A549 (cell line): Measurements from ENCODE around the gene FMO5. TPM values are rescaled to one million over a fixed set of nuclear protein-coding genes. Genes with fewer than 3 reads are reported as not detected.
"Not testable (repeated sequence)": the region's sequence is repeated elsewhere in the genome, so short reads cannot be mapped to it uniquely, and the experiment has no call there.

ENCODE experiments used
- ATAC-seq, 2 experiments: fragments of 200-7000 bp in 1 of 2; fragments of >200 bp in 1 of 2; cut with Nextera tagmentation in 1 of 2; cut with Tn5 transposase in 1 of 2; 3 replicates each; pipeline versions ENCODE4 v1.8.0 to v1.9.1; 2018 to 2020; ENCODE audit warnings: mild to moderate bottlenecking in 1 of 2, moderate library complexity in 1 of 2
- CTCF ChIA-PET: fragments of 300-600 bp; sonication (Branson Sonifier 250); formaldehyde crosslinking; extraction: SDS; loops from one replicate; lab custom pipeline; 2021; ENCODE audit warnings: antibody characterized with exemption, inconsistent platforms; lab: Yijun Ruan, JAX
- POLR2A ChIA-PET: fragments of 350-600 bp; formaldehyde crosslinking; extraction: SDS; loops from one replicate; lab custom pipeline; 2021; ENCODE audit warnings: antibody characterized with exemption, inconsistent platforms; lab: Yijun Ruan, JAX
- DNase-seq, 2 experiments: peaks; one replicate each; pipeline versions ENCODE4 v3.0.0 to v3.0.0-alpha.2; 2011 to 2016; ENCODE audit warnings: low read depth in 1 of 2, low spot score in 1 of 2
- FAIRE-seq: peaks from 2 replicates; lab custom pipeline; 2011; peaks lifted over from hg19 to GRCh38; lab: Jason Lieb, UNC
- H3K27ac ChIP-seq, 2 experiments: fragments of >200 bp; sonication (Bioruptor Twin); formaldehyde crosslinking; 3 replicates each; pipeline ENCODE4 v1.5.1; 2016 to 2017
- H3K4me1 ChIP-seq: fragments of >200 bp; sonication (Bioruptor Twin); formaldehyde crosslinking; 3 replicates; pipeline ENCODE4 v1.6.1; 2016
- H3K4me2 ChIP-seq: fragments of >200 bp; sonication (Bioruptor Twin); formaldehyde crosslinking; 3 replicates; pipeline ENCODE4 v1.6.1; 2016
- H3K4me3 ChIP-seq: fragments of >200 bp; sonication (Bioruptor Twin); formaldehyde crosslinking; 3 replicates; pipeline ENCODE4 v1.5.1; 2016
- H3K9me3 ChIP-seq: fragments of >200 bp; sonication (Bioruptor Twin); formaldehyde crosslinking; 3 replicates; pipeline ENCODE4 v1.6.1; 2016
- BHLHE40 ChIP-seq: IDR thresholded peaks from 2 replicates; pipeline ENCODE4 v1.6.1; 2012; ENCODE audit warnings: low read depth, low read length, inconsistent platforms
- CEBPB ChIP-seq, 2 experiments: fragments of >200 bp in 1 of 2; sonication (Bioruptor Twin) in 1 of 2; formaldehyde crosslinking in 1 of 2; IDR thresholded peaks; 2 replicates each; pipeline ENCODE4 v1.6.1; 2012 to 2016
- EHMT2 ChIP-seq: fragments of 200-600 bp; sonication (generic); IDR thresholded peaks from 2 replicates; pipeline ENCODE4 v1.6.1; 2016; ENCODE audit warnings: antibody characterized with exemption, low read depth, mild to moderate bottlenecking, moderate library complexity
- FOSB ChIP-seq: fragments of 250-450 bp; sonication (Bioruptor Pico); IDR thresholded peaks from 2 replicates; pipeline ENCODE4 v1.5.0; 2020; ENCODE audit warnings: mild to moderate bottlenecking, moderate library complexity
- FOSL2 ChIP-seq, 2 experiments: fragments of 450-650 bp in 1 of 2; fragments of >200 bp in 1 of 2; sonication (Bioruptor Twin) in 1 of 2; formaldehyde crosslinking; IDR thresholded peaks; 2 replicates each; pipeline versions ENCODE4 v1.5.0 to v1.6.1; 2016 to 2020; ENCODE audit warnings: mild to moderate bottlenecking in 1 of 2, moderate library complexity in 1 of 2
- HOXA7 ChIP-seq: fragments of 250-450 bp; sonication (Bioruptor Pico); IDR thresholded peaks from 2 replicates; pipeline ENCODE4 v1.5.0; 2020; ENCODE audit warnings: mild to moderate bottlenecking, moderate library complexity
- JUNB ChIP-seq: fragments of >200 bp; sonication (Bioruptor Twin); formaldehyde crosslinking; IDR thresholded peaks from 2 replicates; pipeline ENCODE4 v1.6.1; 2016
- MAFK ChIP-seq: fragments of 450-650 bp; IDR thresholded peaks from 2 replicates; pipeline ENCODE4 v1.6.1; 2014; ENCODE audit not compliant: partially characterized antibody
- MAZ ChIP-seq: fragments of 150-350 bp; IDR thresholded peaks from 2 replicates; pipeline ENCODE4 v1.6.1; 2014; ENCODE audit warnings: antibody characterized with exemption, low read depth, low read length, borderline replicate concordance
- MYC ChIP-seq: IDR thresholded peaks from 2 replicates; pipeline ENCODE4 v1.6.1; 2012; ENCODE audit warnings: mild to moderate bottlenecking, inconsistent platforms, low read length, improper control_type of control experiment, borderline replicate concordance
- NPAS2 ChIP-seq: fragments of 250-450 bp; sonication (Bioruptor Pico); IDR thresholded peaks from 2 replicates; pipeline ENCODE4 v1.8.0; 2022; ENCODE audit warnings: mild to moderate bottlenecking, moderate library complexity, borderline replicate concordance
- PHF8 ChIP-seq: fragments of 200-600 bp; sonication (generic); IDR thresholded peaks from 2 replicates; pipeline ENCODE4 v1.6.1; 2016; ENCODE audit warnings: low read depth, mild to moderate bottlenecking, antibody characterized with exemption, moderate library complexity, borderline replicate concordance
- POLR2A ChIP-seq: IDR thresholded peaks from 2 replicates; pipeline ENCODE4 v1.6.1; 2012; ENCODE audit warnings: mild to moderate bottlenecking, low read length
- RNF2 ChIP-seq: fragments of 200-600 bp; sonication (generic); IDR thresholded peaks from 2 replicates; pipeline ENCODE4 v1.6.1; 2016; ENCODE audit warnings: low read depth, mild to moderate bottlenecking, antibody characterized with exemption, moderate library complexity, borderline replicate concordance
- SMC3 ChIP-seq: fragments of >200 bp; sonication (Bioruptor Twin); formaldehyde crosslinking; IDR thresholded peaks from 3 replicates; pipeline ENCODE4 v1.6.1; 2018; ENCODE audit warnings: inconsistent platforms
- SREBF2 ChIP-seq: fragments of 450-650 bp; IDR thresholded peaks from 2 replicates; pipeline ENCODE4 v1.6.1; 2014; ENCODE audit warnings: mild to moderate bottlenecking, moderate library complexity
- WGBS: methylation state at CpG from one replicate; pipeline ENCODE4 v1.1.6; 2017; ENCODE audit errors: missing lambda C conversion rate; 5-methylcytosine and 5-hydroxymethylcytosine counted together
- polyA plus RNA-seq, 4 experiments: library from polyadenylated mRNA; depleted of rRNA in 3 of 4; stranded (reverse); fragments of >200 nt; fragmentation: RNase III in 1 of 4; extraction: RNeasy Plus Mini Kit Qiagen cat#74134 plus additional on column Dnase treatment in 1 of 4; gene quantifications; 2 replicates in 3 of 4; 3 replicates in 1 of 4; pipeline ENCODE4 v1.2.3, GENCODE V29; 2011 to 2017

Gene FMO5
- polyA plus RNA-seq, 2 of the 4 experiments (the other 2 are of a cell fraction): 0.37 to 3.4 TPM

DNA sequence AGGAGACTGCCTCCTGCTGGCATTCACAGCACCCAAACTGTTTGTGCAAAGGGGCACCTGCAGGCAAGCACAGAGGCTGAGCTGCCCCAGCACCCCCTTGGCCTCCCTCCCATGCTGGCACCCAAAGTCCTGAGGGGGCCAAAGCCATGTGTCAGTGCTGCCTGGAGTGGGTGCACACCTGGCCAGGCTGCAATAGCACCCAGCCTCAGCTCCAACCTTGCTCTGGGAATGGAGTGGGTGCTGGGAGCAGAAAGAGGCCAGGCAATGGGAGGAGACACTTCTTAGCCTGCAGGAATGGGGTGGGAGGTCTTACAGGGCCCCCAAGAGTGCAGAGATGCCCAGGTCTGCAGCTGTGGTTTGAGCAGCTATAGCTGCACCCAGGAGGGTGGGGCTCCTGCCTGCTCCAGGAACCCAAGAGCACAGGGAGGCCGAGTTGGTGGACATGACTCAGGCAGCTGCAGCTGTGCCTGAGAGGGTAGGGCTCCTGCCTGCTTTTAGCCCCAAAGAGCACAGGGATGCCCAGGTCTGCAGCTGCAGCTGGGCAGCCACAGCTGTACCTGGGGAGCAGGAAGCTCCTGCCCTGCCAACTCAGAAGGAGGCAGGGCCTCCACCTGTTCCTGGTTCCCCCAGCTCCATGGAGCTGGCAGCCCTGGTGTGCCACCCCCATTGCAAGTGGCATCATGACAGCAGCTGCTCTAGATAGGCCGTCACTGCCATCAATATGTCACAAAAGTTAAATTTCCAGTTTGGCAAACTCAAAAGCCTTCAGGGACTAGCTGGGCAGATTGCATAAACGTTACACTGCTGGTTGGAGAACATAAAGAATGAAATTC lies 12.0 kb upstream of the FMO5 start (continued):
- TF ChIP-seq HOXA7 (CRISPR knock-in tag): no peak

GRCh38 chr1:147236448-147236847 lies 11.3 kb upstream of the FMO5 start:
- Histone ChIP-seq H3K27ac (peak overlapping the region; percentile 58 to 67; a peak in 3 of 6 replicates), H3K4me3 (no peak overlapping the region), H3K9me3 (no peaks in the 10 kb centered on the region), H3K4me1 (peaks cover 37% of the 10 kb centered on the region), H3K4me2 (peak overlapping the region; percentile 67; the same call in 2 of the 3 replicates)
- CTCF ChIA-PET: interaction anchor here (0.6 to 2.6 kb wide), 4 partner anchors 11 to 70 kb away, joined by 3 to 12 read pairs (median 6); partner anchors contain the start of genes FMO5 and PRKAB2
- FAIRE-seq (no peak), DNase-seq (no peak), ATAC-seq (no peak)
- WGBS: 95% methylated on average over 2 of the region's 2 CpGs
- no peak for TF ChIP-seq MYC
- POLR2A ChIA-PET: no interaction called here

GRCh38 chr1:147235822-147236221 lies 10.7 kb upstream of the FMO5 start:
- no peak for FAIRE-seq
- Histone ChIP-seq H3K4me1 (peaks cover 37% of the 10 kb centered on the region), H3K9me3 (no peaks in the 10 kb centered on the region), H3K27ac (no peak overlapping the region), H3K4me3 (no peak overlapping the region), H3K4me2 (no peak overlapping the region)
- CTCF ChIA-PET: interaction anchor here (1.3 kb wide), 1 partner anchor 69 kb away, joined by 3 read pairs; no protein-coding TSS in a partner anchor
- TF ChIP-seq HOXA7 (CRISPR knock-in tag) (no peak), RNF2 (no peak), SREBF2 (no peak), EHMT2 (no peak), MAFK (no peak), FOSL2 (IDR thresholded peaks at IDR 0.05) (no peak), FOSL2 (CRISPR knock-in tag; IDR thresholded peaks at IDR 0.05) (no peak), BHLHE40 (no peak), JUNB (no peak), FOSB (CRISPR knock-in tag) (no peak), NPAS2 (CRISPR knock-in tag) (no peak), CEBPB (IDR thresholded peaks at IDR 0.05) (no peak), MAZ (no peak), PHF8 (no peak), POLR2A (no peak), SMC3 (no peak)
- no peak for ATAC-seq
- 100% methylated on average over 1 of the region's 1 CpG for WGBS
- POLR2A ChIA-PET: no interaction called here
- DNase-seq: no peak

DNA sequence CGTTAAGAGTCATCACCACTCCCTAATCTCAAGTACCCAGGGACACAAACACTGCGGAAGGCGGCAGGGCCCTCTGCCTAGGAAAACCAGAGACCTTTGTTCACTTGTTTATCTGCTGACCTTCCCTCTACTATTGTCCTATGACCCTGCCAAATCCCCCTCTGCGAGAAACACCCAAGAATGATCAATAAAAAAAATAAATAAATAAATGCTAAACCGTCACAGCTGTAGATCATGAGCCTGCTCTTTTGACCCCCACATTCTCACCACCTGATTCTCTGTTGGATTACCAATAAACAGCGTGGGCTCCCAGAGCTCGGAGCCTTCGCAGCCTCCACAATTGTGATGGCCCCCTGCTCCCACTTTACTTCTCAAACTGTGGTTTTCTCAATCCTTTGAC lies 8.8 kb upstream of the FMO5 start:
- POLR2A ChIA-PET, H3K9me3 ChIP-seq, ATAC-seq, CTCF ChIA-PET, H3K27ac ChIP-seq, H3K4me3 ChIP-seq, FAIRE-seq, H3K4me2 ChIP-seq, DNase-seq: not testable (repeated sequence)
- WGBS: 72% methylated on average over 8 of the region's 8 CpGs
- H3K4me1 ChIP-seq: peaks cover 26% of the 10 kb centered on the region

DNA sequence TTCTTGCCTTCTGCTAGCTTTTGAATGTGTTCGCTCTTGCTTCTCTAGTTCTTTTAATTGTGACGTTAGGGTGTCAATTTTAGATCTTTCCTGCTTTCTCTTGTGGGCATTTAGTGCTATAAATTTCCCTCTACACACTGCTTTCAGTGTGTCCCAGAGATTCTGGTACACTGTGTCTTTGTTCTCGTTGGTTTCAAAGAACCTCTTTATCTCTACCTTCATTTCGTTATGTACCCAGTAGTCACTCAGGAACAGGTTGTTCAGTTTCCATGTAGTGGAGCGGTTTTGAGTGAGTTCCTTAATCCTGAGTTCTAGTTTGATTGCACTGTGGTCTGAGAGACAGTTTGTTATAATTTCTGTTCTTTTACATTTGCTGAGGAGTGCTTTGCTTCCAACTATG lies 5.9 kb upstream of the FMO5 start:
- WGBS: 47% methylated on average over 5 of the region's 5 CpGs
- H3K4me2 ChIP-seq, POLR2A ChIA-PET, DNase-seq, H3K4me3 ChIP-seq, H3K4me1 ChIP-seq, H3K9me3 ChIP-seq, ATAC-seq, H3K27ac ChIP-seq, FAIRE-seq: not testable (repeated sequence)
- CTCF ChIA-PET: interaction anchor here (0.6 kb wide), 1 partner anchor 12 kb away, joined by 3 read pairs; no protein-coding TSS in a partner anchor
